Testis (tissue), 2 donors: Measurements from ENCODE around the gene KIF26A.

Source experiments
- POLR2A ChIP-seq: fragments of 450-650 bp; IDR thresholded peaks from one replicate; pipeline ENCODE4 v1.6.1; 2017; ENCODE audit warnings: antibody characterized with exemption, mild to moderate bottlenecking, moderate library complexity
- TF ChIP-seq, protein P1 (sequence below), 3 experiments: fragments of 450-650 bp in 2 of 3; fragments of 200-600 bp in 1 of 3; sonication (generic) in 1 of 3; IDR thresholded peaks; one replicate each; pipeline ENCODE4 v1.5.1; 2016 to 2019; ENCODE audit warnings: antibody characterized with exemption in 3 of 3, mild to moderate bottlenecking in 2 of 3, moderate library complexity in 1 of 3

- TF ChIP-seq POLR2A = no peak
- TF ChIP-seq, protein P1, sequence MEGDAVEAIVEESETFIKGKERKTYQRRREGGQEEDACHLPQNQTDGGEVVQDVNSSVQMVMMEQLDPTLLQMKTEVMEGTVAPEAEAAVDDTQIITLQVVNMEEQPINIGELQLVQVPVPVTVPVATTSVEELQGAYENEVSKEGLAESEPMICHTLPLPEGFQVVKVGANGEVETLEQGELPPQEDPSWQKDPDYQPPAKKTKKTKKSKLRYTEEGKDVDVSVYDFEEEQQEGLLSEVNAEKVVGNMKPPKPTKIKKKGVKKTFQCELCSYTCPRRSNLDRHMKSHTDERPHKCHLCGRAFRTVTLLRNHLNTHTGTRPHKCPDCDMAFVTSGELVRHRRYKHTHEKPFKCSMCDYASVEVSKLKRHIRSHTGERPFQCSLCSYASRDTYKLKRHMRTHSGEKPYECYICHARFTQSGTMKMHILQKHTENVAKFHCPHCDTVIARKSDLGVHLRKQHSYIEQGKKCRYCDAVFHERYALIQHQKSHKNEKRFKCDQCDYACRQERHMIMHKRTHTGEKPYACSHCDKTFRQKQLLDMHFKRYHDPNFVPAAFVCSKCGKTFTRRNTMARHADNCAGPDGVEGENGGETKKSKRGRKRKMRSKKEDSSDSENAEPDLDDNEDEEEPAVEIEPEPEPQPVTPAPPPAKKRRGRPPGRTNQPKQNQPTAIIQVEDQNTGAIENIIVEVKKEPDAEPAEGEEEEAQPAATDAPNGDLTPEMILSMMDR (IDR thresholded peaks at IDR 0.05) = no peak
Observed at GRCh38 chr14:104104076-104104901, 34.1 kb upstream of the KIF26A start.
